Measurements from ENCODE around the gene BEST1. TPM values are rescaled to one million over a fixed set of nuclear protein-coding genes. Genes with fewer than 3 reads are reported as not detected.

The BEST1 gene
- total RNA-seq, 2 experiments from 2014 or later = 1.9 to 3.1 TPM

- Histone ChIP-seq H2AFZ (ENCODE audit: low read length) (no peak overlapping the region), H3K36me3 (ENCODE audit: insufficient read depth, low read length) (no peaks in the 10 kb centered on the region), H3K79me2 (ENCODE audit: insufficient read depth, low read depth, low read length) (no peaks in the 10 kb centered on the region), H3K4me2 (ENCODE audit: low read length) (no peak overlapping the region), H3K4me3 (ENCODE audit: low read depth, low read length, poor library complexity, severe bottlenecking) (no peak overlapping the region), H3K9me2 (ENCODE audit: insufficient read depth, low read length) (no peaks in the 10 kb centered on the region), H4K20me1 (ENCODE audit: insufficient read depth, low read length) (no peaks in the 10 kb centered on the region), H3K9me3 (ENCODE audit: low read length) (no peaks in the 10 kb centered on the region), H3K4me1 (ENCODE audit: insufficient read depth, low read length, poor library complexity, severe bottlenecking) (peaks cover 36% of the 10 kb centered on the region), H3K27ac (ENCODE audit: low read depth, low read length, poor library complexity, severe bottlenecking) (no peak overlapping the region)
- TF ChIP-seq EZH2phosphoT487 (IDR thresholded peaks at IDR 0.05; ENCODE audit: borderline replicate concordance, low read depth, low read length) (no peak), CTCF (conservative IDR thresholded peaks at IDR 0.05; ENCODE audit: low read length) (no peak)
- ChIA-PET CTCF (ENCODE audit: unreplicated experiment) (no interaction called here), POLR2A (interaction anchor here (1.4 to 1.5 kb wide), 2 partner anchors 26 to 108 kb away, joined by 3 read pairs; no protein-coding TSS in a partner anchor)
- no peak for DNase-seq (ENCODE audit: low spot score)
- intact Hi-C loops (cut with micrococcal nuclease; ENCODE audit: unreplicated experiment) = no loop called here
- BruUV-seq (replicated peaks) = no TSS peak
Observed at GRCh38 chr11:61973476-61974162, 23.5 kb downstream of the BEST1 start.

- Histone ChIP-seq H4K20me1 (ENCODE audit: insufficient read depth, low read length) (no peaks in the 10 kb centered on the region), H2AFZ (ENCODE audit: low read length) (no peak overlapping the region), H3K79me2 (ENCODE audit: insufficient read depth, low read depth, low read length) (no peaks in the 10 kb centered on the region), H3K4me1 (ENCODE audit: insufficient read depth, low read length, poor library complexity, severe bottlenecking) (peaks cover 27% of the 10 kb centered on the region), H3K9me2 (ENCODE audit: insufficient read depth, low read length) (no peaks in the 10 kb centered on the region), H3K9me3 (ENCODE audit: low read length) (no peaks in the 10 kb centered on the region), H3K36me3 (ENCODE audit: insufficient read depth, low read length) (no peaks in the 10 kb centered on the region), H3K4me2 (ENCODE audit: low read length) (no peak overlapping the region), H3K27ac (ENCODE audit: low read depth, low read length, poor library complexity, severe bottlenecking) (no peak overlapping the region), H3K4me3 (ENCODE audit: low read depth, low read length, poor library complexity, severe bottlenecking) (no peak overlapping the region)
- intact Hi-C loops (cut with micrococcal nuclease; ENCODE audit: unreplicated experiment) = no loop called here
- ChIA-PET POLR2A (no interaction called here), CTCF (ENCODE audit: unreplicated experiment) (no interaction called here)
- TF ChIP-seq CTCF (conservative IDR thresholded peaks at IDR 0.05; ENCODE audit: low read length) = no peak
- no TSS peak for BruUV-seq (replicated peaks)
- no peak for DNase-seq (ENCODE audit: low spot score)
Observed at GRCh38 chr11:61974766-61975631, 24.8 kb downstream of the BEST1 start.

Measured in OCI-LY7 (cell line).